Activated CD4-positive, alpha-beta T cell treated with anti-CD3 and anti-CD28 coated beads for 36 hours (primary cell): Measurements from ENCODE around the gene NDRG2. TPM values are rescaled to one million over a fixed set of nuclear protein-coding genes. Genes with fewer than 3 reads are reported as not detected.
"Not testable (repeated sequence)": the region's sequence is repeated elsewhere in the genome, so short reads cannot be mapped to it uniquely, and the experiment has no call there.

ENCODE experiments used
- ATAC-seq: fragments of 200-7000 bp; cut with Tn5 transposase; one replicate; pipeline ENCODE4 v1.10.0; 2021; ENCODE audit warnings: mild to moderate bottlenecking, moderate library complexity
- CTCF ChIA-PET: fragments of 350-600 bp; sonication (Branson Sonifier 250); formaldehyde crosslinking; loops from one replicate; lab custom pipeline; 2021; ENCODE audit warnings: antibody characterized with exemption; lab: Charles Lee
- POLR2A ChIA-PET: fragments of 350-600 bp; sonication (Branson Sonifier 250); formaldehyde crosslinking; loops from one replicate; lab custom pipeline; 2021; ENCODE audit warnings: antibody characterized with exemption, inconsistent platforms; lab: Charles Lee
- DNase-seq: peaks from one replicate; pipeline ENCODE4 v3.0.0-alpha.2; 2020
- H3K27ac Mint-ChIP-seq: one replicate; pipeline ENCODE4 v1.8.0; 2021; ENCODE audit warnings: mixed read lengths
- H3K27me3 Mint-ChIP-seq: one replicate; pipeline ENCODE4 v1.8.0; 2021; ENCODE audit warnings: mixed read lengths
- H3K36me3 Mint-ChIP-seq: one replicate; pipeline ENCODE4 v1.8.0; 2021; ENCODE audit warnings: low read depth, mixed read lengths
- H3K4me1 Mint-ChIP-seq: one replicate; pipeline ENCODE4 v1.8.0; 2021; ENCODE audit warnings: mixed read lengths
- H3K4me3 Mint-ChIP-seq: one replicate; pipeline ENCODE4 v1.8.0; 2021; ENCODE audit warnings: mild to moderate bottlenecking, moderate library complexity, mixed read lengths
- H3K9me3 Mint-ChIP-seq: one replicate; pipeline ENCODE4 v1.8.0; 2021; ENCODE audit warnings: low read depth, mixed read lengths
- intact Hi-C, 2 experiments: fragments of 100-400 bp; cut with DNase I in 1 of 2; cut with micrococcal nuclease in 1 of 2; formaldehyde crosslinking; loops; one replicate each; pipeline versions ENCODE4 v1.14.2 to v1.15.1; 2022 to 2024; cut with DNase I, micrococcal nuclease
- total RNA-seq, 2 experiments: library from RNA; stranded (reverse); gene quantifications; one replicate each; pipeline ENCODE4 v1.2.3, GENCODE V29; 2021

NDRG2 gene
- total RNA-seq, 2 experiments from 2014 or later = 5.5 to 7.0 TPM

- ChIA-PET CTCF (interaction anchor here (0.8 to 13.8 kb wide), 7 partner anchors 10 to 83 kb away, joined by 3 to 183 read pairs (median 4); no protein-coding TSS in a partner anchor), POLR2A (no interaction called here)
- no peak overlapping the region for H3K27ac Mint-ChIP-seq
- H3K27me3 Mint-ChIP-seq = peaks cover 2% of the 10 kb centered on the region
- no peak for DNase-seq
- H3K4me3 Mint-ChIP-seq = no peak overlapping the region
- ATAC-seq = no peak
- H3K9me3 Mint-ChIP-seq = no peaks in the 10 kb centered on the region
- peaks cover 16% of the 10 kb centered on the region for H3K4me1 Mint-ChIP-seq
- intact Hi-C loops = no loop called here
- no peaks in the 10 kb centered on the region for H3K36me3 Mint-ChIP-seq
Measured at GRCh38 chr14:21020977-21021545, 3.8 kb downstream of the NDRG2 start.

GRCh38 chr14:21019366-21019765, 5.5 kb downstream of the NDRG2 start:
- peaks cover 2% of the 10 kb centered on the region for H3K27me3 Mint-ChIP-seq
- CTCF ChIA-PET = interaction anchor here (0.7 to 13.8 kb wide), 7 partner anchors 14 to 286 kb away, joined by 3 to 183 read pairs (median 4); no protein-coding TSS in a partner anchor
- no peaks in the 10 kb centered on the region for H3K36me3 Mint-ChIP-seq
- no peak for DNase-seq
- POLR2A ChIA-PET = interaction anchor here (0.6 kb wide), 1 partner anchor 234 kb away, joined by 3 read pairs; no protein-coding TSS in a partner anchor
- intact Hi-C loops = loop anchor here in 1 of 2 experiments (10.0 kb wide), 1 partner anchor 535 kb away; no protein-coding TSS in a partner anchor
- H3K4me1 Mint-ChIP-seq = peaks cover 12% of the 10 kb centered on the region
- H3K9me3 Mint-ChIP-seq = no peaks in the 10 kb centered on the region
- no peak overlapping the region for H3K4me3 Mint-ChIP-seq
- no peak overlapping the region for H3K27ac Mint-ChIP-seq
- ATAC-seq = no peak

- no peaks in the 10 kb centered on the region for H3K36me3 Mint-ChIP-seq
- DNase-seq (no peak), ATAC-seq (no peak)
- H3K4me3 Mint-ChIP-seq = no peak overlapping the region
- peaks cover 2% of the 10 kb centered on the region for H3K27me3 Mint-ChIP-seq
- H3K27ac Mint-ChIP-seq = no peak overlapping the region
- ChIA-PET POLR2A (no interaction called here), CTCF (interaction anchor here (0.7 to 13.8 kb wide), 6 partner anchors 13 to 287 kb away, joined by 3 to 183 read pairs (median 8); no protein-coding TSS in a partner anchor)
- H3K9me3 Mint-ChIP-seq = no peaks in the 10 kb centered on the region
- H3K4me1 Mint-ChIP-seq = peaks cover 6% of the 10 kb centered on the region
- intact Hi-C loops = loop anchor here in 1 of 2 experiments (10.0 kb wide), 1 partner anchor 536 kb away; no protein-coding TSS in a partner anchor
Measured at GRCh38 chr14:21018781-21019180, 6.1 kb downstream of the NDRG2 start.

GRCh38 chr14:21018286-21018685, 6.6 kb downstream of the NDRG2 start:
- no peaks in the 10 kb centered on the region for H3K9me3 Mint-ChIP-seq
- POLR2A ChIA-PET = no interaction called here
- H3K36me3 Mint-ChIP-seq = no peaks in the 10 kb centered on the region
- DNase-seq (no peak), ATAC-seq (no peak)
- intact Hi-C loops = loop anchor here in 1 of 2 experiments (10.0 kb wide), 1 partner anchor 537 kb away; no protein-coding TSS in a partner anchor
- CTCF ChIA-PET = interaction anchor here (0.7 to 13.8 kb wide), 5 partner anchors 13 to 86 kb away, joined by 3 to 183 read pairs (median 12); no protein-coding TSS in a partner anchor
- peaks cover 2% of the 10 kb centered on the region for H3K27me3 Mint-ChIP-seq
- H3K4me3 Mint-ChIP-seq = no peak overlapping the region
- H3K27ac Mint-ChIP-seq = no peak overlapping the region
- H3K4me1 Mint-ChIP-seq = peaks cover 3% of the 10 kb centered on the region

GRCh38 chr14:21017528-21018245, 7.2 kb downstream of the NDRG2 start:
- DNase-seq (no peak), ATAC-seq (no peak)
- Mint-ChIP-seq H3K4me3 (no peak overlapping the region), H3K27ac (no peak overlapping the region), H3K27me3 (peaks cover 4% of the 10 kb centered on the region), H3K4me1 (no peaks in the 10 kb centered on the region), H3K36me3 (no peaks in the 10 kb centered on the region), H3K9me3 (no peaks in the 10 kb centered on the region)
- ChIA-PET CTCF (interaction anchor here (0.8 to 13.8 kb wide), 8 partner anchors 18 to 92 kb away, joined by 3 to 183 read pairs (median 8); no protein-coding TSS in a partner anchor), POLR2A (no interaction called here)
- intact Hi-C loops = loop anchor here in 1 of 2 experiments (10.0 kb wide), 1 partner anchor 537 kb away; no protein-coding TSS in a partner anchor

GRCh38 chr14:21016413-21017190, 8.3 kb downstream of the NDRG2 start:
- POLR2A ChIA-PET = interaction anchor here (0.6 to 2.6 kb wide), 2 partner anchors 29 to 88 kb away, joined by 4 to 14 read pairs; no protein-coding TSS in a partner anchor

GRCh38 chr14:21015312-21015711, 9.5 kb downstream of the NDRG2 start:
- ChIA-PET CTCF (interaction anchor here (0.6 to 13.8 kb wide), 46 partner anchors 9 to 1941 kb away, joined by 3 to 183 read pairs (median 6); partner anchors contain the start of genes ARHGEF40, HAUS4, METTL17 and NDRG2), POLR2A (interaction anchor here (0.7 to 2.6 kb wide), 2 partner anchors 89 to 229 kb away, joined by 3 to 14 read pairs; no protein-coding TSS in a partner anchor)
- no peaks in the 10 kb centered on the region for H3K4me1 Mint-ChIP-seq
- no peak overlapping the region for H3K4me3 Mint-ChIP-seq
- intact Hi-C loops = loop anchor here (1.0 to 10.0 kb wide), 2 partner anchors 21 to 539 kb away; no protein-coding TSS in a partner anchor
- no peak overlapping the region for H3K27ac Mint-ChIP-seq
- no peak for ATAC-seq
- no peak for DNase-seq
- no peaks in the 10 kb centered on the region for H3K9me3 Mint-ChIP-seq
- no peaks in the 10 kb centered on the region for H3K36me3 Mint-ChIP-seq
- H3K27me3 Mint-ChIP-seq = peaks cover 15% of the 10 kb centered on the region

More at GRCh38 chr14:21016413-21017190, 8.3 kb downstream of the NDRG2 start:
- H3K4me3 Mint-ChIP-seq = no peak overlapping the region
- H3K27me3 Mint-ChIP-seq = peaks cover 12% of the 10 kb centered on the region
- H3K4me1 Mint-ChIP-seq = no peaks in the 10 kb centered on the region
- CTCF ChIA-PET = interaction anchor here (0.6 to 13.8 kb wide), 19 partner anchors 11 to 93 kb away, joined by 3 to 183 read pairs (median 17); partner anchors contain the start of genes SLC39A2 and TPPP2
- H3K36me3 Mint-ChIP-seq = no peaks in the 10 kb centered on the region
- ATAC-seq = no peak
- H3K27ac Mint-ChIP-seq = no peak overlapping the region
- intact Hi-C loops = loop anchor here in 1 of 2 experiments (10.0 kb wide), 1 partner anchor 538 kb away; no protein-coding TSS in a partner anchor
- DNase-seq = no peak
- H3K9me3 Mint-ChIP-seq = no peaks in the 10 kb centered on the region

GRCh38 chr14:21014761-21015190, 10.1 kb downstream of the NDRG2 start:
- H3K27ac Mint-ChIP-seq = no peak overlapping the region
- peaks cover 15% of the 10 kb centered on the region for H3K27me3 Mint-ChIP-seq
- DNase-seq (peak; percentile 87), ATAC-seq (peak; percentile 87)
- H3K4me3 Mint-ChIP-seq = no peak overlapping the region
- no peaks in the 10 kb centered on the region for H3K4me1 Mint-ChIP-seq
- H3K36me3 Mint-ChIP-seq = no peaks in the 10 kb centered on the region
- ChIA-PET CTCF (interaction anchor here (0.6 to 13.8 kb wide), 50 partner anchors 9 to 467 kb away, joined by 3 to 183 read pairs (median 6); partner anchors contain the start of genes ARHGEF40, METTL17, NDRG2 and RNASE13), POLR2A (interaction anchor here (0.6 to 2.6 kb wide), 4 partner anchors 25 to 1789 kb away, joined by 3 to 14 read pairs (median 5); no protein-coding TSS in a partner anchor)
- H3K9me3 Mint-ChIP-seq = no peaks in the 10 kb centered on the region
- intact Hi-C loops = loop anchor here (1.0 to 10.0 kb wide), 5 partner anchors 22 to 540 kb away; no protein-coding TSS in a partner anchor

- Mint-ChIP-seq H3K4me1 (no peaks in the 10 kb centered on the region), H3K36me3 (no peaks in the 10 kb centered on the region), H3K27ac (no peak overlapping the region), H3K27me3 (peaks cover 15% of the 10 kb centered on the region), H3K4me3 (no peak overlapping the region), H3K9me3 (no peaks in the 10 kb centered on the region)
- no peak for ATAC-seq
- POLR2A ChIA-PET = no interaction called here
- intact Hi-C loops = loop anchor here in 1 of 2 experiments (10.0 kb wide), 1 partner anchor 544 kb away; no protein-coding TSS in a partner anchor
- DNase-seq = no peak
- CTCF ChIA-PET = interaction anchor here (0.6 to 13.8 kb wide), 12 partner anchors 10 to 149 kb away, joined by 3 to 183 read pairs (median 4); partner anchors contain the start of genes RNASE7 and SLC39A2
Measured at GRCh38 chr14:21011136-21011535, 13.7 kb downstream of the NDRG2 start.

GRCh38 chr14:21009721-21010120, 15.1 kb downstream of the NDRG2 start:
- H3K27ac Mint-ChIP-seq, H3K4me3 Mint-ChIP-seq, H3K4me1 Mint-ChIP-seq, DNase-seq, ATAC-seq, H3K9me3 Mint-ChIP-seq, H3K36me3 Mint-ChIP-seq, POLR2A ChIA-PET: not testable (repeated sequence)
- CTCF ChIA-PET = interaction anchor here (1.5 to 7.3 kb wide), 2 partner anchors 11 to 82 kb away, joined by 5 to 68 read pairs; partner anchors contain the start of gene SLC39A2
- H3K27me3 Mint-ChIP-seq = peaks cover 15% of the 10 kb centered on the region
- intact Hi-C loops = loop anchor here in 1 of 2 experiments (10.0 kb wide), 1 partner anchor 545 kb away; no protein-coding TSS in a partner anchor
